Activated T-helper 1 cell treated with anti-CD3 and anti-CD28 coated beads, Interleukin-2, amount 50 U/mL, for 16 hours (primary cell): ENCODE measurements around the gene FXYD7.
"Not testable (repeated sequence)": the region's sequence is repeated elsewhere in the genome, so short reads cannot be mapped to it uniquely, and the experiment has no call there.

Experiments used
- DNase-seq, 2 donors: peaks; one replicate each; pipeline ENCODE4 v3.0.0-alpha.2; 2020; ENCODE audit warnings: low read depth in 1 of 2, low spot score in 1 of 2

The FXYD7 gene, protein sequence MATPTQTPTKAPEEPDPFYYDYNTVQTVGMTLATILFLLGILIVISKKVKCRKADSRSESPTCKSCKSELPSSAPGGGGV

DNA sequence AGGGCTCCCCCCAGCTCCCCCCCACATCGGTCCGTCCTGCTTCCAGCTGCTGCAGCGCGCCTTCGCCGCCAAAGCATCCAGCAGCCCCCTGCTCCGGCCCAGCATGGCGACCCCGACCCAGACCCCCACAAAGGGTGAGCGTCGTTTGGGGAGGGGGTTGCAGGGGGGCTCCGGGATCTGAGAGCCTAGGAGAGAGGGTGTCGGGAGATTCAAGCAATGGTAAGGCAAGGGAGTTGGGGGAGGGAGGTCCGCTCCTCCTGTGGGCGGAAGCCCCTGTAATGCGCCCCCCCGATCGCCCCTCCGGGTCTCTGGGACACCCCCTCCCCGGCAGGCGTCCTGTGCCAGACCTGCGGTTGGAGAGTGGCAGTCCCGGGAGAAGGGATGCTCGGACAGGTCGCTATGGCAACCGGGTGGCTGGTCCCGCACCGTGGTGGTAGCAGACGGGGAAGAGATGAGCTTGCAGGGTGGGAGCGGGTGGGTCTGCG lies at the start of gene FXYD7:
TSS of gene FXYD7 (plus strand) at position 25 of the 485 bp plus-strand sequence. CDS start at position 104, 79 bp downstream.
- DNase-seq: no peak

DNA sequence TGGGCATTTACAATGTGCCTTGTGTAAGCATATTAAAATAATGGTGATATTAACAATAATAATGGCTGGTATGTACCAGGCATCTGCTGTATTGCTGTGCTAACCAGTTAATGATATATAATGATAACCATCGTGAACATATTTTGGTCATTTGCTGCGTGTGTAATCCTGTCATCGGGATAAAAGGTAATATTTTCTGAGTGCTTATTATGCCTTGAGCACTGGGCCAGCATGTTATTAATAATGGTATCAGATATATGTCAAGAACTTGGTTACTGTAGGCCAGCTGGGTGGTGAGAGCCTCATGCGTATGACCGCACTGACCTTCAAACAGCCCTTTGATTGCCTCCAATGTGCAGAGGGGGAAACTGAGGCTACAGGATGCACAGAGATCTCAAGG lies 49.6 kb upstream of the FXYD7 start:
- no peak for DNase-seq

DNA sequence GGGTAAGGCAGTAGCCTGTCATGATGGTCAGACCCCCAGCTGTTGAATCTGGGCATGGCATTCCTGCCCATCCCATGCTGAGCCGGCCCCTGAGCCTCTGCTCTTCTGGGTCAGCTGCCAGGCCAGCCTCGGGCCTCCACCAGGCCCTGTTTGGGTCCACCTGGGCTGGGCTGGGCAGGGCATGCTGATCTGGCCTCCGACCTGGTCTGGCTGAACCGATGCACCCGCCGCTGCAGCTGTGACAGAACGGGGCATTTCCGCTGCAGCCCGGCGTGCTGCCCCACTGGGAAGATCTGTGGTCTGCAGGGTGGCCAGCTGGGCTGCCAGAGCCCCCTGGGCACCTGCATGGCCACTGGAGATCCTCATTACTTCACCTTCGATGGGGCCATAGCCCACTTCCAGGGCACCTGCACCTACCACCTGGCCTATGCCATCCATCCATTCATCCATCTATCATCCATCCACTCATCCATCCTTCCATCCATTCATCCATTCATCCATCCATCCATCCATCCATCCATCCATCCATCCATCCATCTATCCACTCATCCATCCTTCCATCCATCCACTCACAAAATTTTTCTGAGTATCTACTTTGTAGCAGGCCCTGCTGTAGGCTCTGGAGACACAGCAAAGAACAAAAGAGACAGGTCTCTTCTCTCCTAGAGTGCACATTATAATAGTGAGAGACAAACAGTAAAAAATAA lies 49.0 kb upstream of the FXYD7 start:
- DNase-seq: no peak

DNA sequence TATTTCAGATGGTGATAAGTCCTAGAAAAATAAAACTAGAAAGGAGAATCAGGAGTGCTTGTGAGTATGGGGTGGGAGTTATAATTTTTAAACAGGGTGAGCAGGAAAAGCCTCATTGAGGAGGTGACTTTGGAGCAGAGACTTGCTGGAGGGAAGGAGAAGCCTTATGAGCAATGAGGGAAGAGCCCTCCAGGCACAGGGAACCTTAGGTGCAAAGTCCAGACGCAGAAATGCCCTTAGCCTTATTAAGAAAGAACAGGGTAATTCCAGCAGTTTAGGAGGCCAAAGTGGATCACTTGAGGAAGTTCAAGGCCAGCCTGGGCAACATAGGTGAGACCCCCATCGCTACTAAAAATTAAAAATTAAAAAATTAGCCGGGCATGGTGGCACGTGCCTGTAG lies 48.4 kb upstream of the FXYD7 start:
- DNase-seq: no peak

DNA sequence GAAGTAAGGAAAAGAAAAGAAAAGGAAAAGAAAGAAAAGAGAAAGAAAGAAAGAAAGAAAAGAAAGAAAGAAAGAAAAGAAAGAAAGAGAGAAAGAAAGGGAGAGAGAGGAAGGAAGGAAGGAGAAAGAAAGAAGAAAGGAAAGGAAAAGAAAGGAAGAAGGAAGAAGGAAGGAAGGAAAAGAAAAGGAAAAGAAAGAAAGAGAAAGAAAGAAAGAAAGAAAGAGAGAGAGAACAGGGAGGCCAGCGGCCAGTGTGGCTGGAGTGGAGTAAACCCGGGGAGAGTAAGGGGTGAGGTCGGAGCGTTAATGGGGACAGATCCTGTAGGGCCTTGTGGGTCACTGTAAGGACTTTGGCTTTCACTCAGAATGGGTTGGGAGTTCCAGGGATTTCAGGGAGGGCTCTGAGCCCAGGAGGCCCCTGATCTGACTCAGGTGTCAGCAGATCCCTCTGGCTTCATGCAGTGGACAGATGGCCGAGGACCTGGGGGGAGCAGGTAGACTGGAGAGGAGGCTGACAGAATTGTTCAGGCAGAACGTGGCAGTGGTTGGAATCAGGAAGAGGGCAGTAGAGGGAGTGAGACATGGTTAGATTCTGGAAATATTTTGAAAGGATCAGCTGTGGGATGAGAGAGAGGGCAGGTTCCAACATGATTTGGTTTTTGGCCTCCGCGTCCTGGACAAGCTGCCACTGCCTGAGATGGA lies 47.2 kb upstream of the FXYD7 start:
- DNase-seq: no peak

DNA sequence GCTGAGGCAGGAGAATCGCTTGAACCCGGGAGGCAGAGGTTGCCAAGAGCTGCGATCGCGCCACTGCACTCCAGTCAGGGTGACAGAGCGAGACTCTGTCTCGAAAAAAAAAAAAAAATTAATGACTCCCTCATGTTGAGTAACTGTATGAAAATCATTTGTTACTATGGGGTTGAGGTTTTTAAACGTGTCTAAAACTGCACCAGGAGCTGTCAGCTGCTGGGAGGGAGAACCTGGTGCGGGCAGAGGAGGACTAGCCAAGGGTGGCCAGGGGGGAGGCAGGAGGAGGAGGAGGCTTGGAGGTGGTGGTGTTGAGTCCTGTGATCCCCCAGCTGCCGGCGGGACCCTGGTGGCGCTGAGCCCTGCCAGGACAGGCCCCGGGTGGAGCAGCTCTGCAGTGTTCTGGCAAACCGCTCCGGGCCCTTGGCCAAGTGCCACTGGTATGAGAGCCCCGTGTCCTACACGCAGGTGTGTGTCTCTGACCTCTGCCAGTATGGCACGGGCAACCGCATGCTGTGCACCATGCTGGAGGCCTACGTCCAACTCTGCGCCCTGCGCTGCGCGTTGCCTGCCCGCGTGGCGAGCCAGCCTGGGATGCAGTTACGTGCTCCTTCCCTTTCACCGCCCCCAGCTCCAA lies 44.5 kb upstream of the FXYD7 start:
- DNase-seq: no peak

DNA sequence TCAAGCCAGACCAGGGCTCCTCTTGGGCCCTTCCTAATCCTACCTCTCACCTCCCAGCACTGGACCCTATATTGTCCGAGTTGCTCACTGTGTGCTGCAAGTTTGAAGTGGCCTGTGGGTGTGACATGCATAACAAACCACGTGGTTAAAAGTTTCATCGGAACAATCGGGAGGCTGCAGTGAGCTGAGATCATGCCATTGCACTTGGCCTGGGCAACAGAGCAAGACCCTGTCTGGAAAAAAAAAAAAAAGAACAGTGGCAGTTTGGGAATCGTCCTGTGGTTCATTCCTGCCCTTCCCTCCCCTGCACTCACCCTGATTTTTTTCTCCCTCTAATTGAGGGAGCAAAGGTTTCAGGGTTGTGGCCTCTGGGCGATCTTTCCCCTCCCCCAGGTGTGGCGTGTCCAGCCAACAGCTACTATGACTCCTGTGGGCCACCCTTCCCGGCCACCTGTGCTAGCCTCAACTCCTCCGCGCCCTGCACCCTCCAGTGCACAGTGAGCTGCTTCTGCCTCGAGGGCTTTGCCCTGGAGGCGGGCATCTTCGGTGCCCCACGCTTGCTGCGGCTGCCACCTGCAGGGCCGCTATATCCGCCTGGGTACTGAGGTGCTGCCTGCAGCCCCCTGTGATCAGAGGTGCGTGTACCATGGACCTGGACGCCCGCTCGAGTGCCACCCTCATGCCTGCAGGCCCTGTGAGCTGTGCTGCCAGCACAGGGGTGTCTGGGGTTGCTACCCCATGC lies 43.7 kb upstream of the FXYD7 start:
- no peak for DNase-seq

DNA sequence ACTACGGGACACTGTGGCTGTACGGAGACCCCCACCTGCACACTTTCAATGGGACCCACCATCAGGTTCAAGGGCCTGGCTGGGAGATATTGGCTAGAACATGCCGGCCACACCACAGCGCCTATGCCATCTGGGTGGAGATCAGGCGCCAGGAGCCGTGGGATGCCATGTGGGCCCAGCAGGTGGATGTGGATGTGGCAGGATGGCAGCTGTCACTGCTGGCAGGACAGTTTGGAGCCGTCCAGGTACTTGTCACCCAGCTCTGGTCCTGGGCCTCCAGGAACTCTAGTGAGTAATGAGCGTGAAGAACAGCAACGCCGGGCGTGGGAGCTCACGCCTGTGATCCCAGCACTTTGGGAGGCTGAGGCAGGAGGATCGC lies 43.2 kb upstream of the FXYD7 start:
- DNase-seq: no peak

DNA sequence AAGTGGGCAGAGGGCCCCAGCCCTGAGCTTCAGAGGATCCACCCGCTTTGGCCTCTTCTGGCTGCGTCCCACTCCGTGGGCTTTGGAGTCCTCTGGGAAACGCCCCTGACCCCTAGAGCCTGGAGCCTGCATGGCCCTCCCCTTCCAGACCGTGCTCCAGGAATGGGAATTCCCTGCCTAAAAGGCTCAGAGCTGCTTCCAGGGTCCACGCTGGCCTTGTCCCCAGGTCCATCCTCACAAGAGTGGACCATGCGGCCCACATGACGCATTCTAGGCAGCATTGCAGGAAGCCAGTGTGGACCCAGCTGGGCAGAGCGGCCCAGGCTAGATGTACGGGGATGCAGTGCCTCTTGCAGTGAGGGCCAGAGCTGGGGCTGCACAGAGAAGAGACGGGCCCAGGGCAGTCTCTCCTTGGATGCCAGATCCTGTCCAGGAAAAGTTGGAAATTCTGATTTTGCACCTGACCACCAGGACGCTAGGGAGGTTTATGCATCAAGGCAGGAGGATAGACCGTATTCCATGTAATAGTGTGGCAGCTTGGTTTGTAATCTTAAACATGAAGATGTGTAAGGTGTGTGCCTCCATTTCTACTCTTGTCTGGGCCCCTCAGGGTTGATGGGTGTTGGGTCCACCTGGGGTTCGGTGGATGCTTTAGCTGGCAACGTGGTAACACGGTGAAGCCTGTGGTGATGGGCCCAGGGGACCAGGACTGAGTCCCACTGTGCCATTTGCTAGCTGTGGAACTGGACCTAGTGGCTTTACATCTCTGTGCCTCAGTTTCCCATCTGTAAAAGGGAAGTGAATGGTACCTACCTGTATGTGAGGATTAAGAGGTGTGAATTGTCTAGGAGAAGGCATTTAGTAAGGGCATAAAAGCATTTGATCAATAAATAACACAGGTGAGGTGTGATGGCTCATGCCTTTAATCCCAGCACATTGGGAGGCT lies 42.2 kb upstream of the FXYD7 start:
- DNase-seq: no peak

DNA sequence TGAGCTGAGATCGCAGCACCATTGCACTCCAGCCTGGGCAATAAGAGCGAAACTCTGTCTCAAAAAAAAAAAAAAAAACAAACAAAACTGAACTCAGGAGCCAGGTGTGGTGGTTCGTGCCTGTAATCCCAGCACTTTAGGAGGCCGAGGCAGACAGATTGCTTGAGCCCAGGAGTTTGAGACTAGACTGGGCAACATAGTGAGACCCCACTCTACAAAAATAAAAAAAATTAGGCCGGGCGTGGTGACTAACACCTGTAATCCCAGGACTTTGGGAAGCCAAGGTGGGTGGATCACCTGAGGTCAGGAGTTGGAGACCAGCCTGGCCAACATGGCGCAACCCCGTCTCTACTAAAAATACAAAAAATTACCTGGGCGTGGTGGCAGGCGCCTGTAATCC lies 41.1 kb upstream of the FXYD7 start:
- not testable (repeated sequence) for DNase-seq

DNA sequence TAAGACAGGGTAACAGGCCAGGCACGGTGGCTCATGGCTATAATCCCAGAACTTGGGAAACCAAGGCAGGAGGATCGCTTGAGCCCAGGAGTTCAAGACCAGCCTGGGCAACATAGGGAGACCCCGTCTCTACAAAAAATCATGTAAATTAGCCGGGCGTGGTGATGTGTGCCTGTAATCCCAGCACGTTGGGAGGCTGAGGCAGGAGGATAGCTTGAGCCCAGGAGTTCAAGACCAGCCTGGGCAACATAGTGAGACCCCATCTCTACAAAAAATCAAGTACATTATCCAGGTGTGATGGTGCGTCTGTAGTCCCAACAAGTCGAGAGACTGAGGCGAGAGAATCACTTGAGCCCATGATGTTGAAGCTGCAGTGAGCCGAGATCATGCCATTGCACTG lies 39.4 kb upstream of the FXYD7 start:
- not testable (repeated sequence) for DNase-seq

DNA sequence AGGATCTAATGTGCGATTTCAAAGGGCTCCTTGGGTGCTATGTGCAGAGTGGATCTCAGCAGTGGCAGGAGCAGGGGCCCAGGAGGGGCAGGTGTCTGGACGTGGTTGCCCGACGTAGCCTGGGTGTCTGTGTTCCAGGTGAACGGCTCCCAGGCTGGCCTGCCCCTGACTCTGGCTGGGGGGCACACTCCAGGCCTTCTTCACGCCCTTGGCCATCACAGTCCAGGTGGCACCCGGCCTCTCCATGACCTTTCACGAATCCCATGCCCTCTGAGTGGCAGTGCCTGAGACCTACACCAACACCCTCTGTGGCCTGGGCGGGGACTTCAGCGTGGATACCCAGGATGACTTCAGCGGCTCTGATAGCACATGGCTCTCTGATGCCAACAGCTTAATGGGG lies 38.7 kb upstream of the FXYD7 start:
- DNase-seq: no peak

DNA sequence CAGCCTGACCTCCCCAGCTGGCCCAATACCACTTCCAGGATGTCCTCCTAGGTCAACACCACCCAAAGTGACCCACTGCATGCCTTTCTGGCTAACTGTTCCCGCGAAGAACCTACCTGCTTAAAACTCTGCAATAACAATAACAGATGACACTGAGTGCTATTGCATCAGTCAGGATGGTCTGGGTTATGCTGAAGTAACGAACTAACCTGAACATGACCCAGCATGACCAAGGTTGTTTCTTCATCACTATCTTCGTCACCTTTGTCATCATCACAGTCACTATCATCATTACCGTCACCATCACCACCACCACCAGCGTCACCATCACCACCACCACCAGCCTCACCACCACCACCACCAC lies 38.0 kb upstream of the FXYD7 start:
- no peak for DNase-seq

DNA sequence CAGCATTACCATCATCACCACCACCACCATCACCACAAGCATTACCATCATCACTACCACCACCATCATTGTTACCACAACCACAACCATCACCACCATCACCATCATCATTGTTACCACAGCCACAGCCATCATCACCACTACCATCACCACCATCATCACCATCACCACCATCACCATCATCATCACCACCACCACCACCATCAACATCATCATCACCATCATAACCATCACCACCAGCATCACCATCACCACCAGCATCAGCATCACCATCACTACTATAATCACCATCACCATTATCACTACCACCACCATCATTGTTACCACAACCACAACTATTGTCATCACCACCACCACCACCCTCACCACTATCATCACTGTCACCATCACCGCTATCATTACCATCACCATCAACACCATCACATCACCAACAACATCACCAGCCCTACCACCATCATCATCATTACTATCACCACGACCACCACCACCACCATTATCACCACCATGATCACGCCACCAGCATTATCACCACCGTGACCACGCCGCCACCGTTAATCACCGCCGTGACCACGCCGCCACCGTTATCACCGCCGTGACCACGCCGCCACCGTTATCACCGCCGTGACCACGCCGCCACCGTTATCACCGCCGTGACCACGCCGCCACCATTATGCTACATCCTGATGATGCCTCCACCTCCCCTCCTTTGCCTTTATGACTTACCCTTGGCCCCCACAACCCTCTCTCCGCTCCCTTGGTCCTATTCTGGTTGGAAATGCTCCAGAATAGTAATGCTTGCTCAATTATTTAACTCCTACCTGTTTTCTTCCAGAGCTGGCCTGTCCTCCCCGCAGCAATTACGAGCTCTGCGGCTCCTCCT lies 37.4 kb upstream of the FXYD7 start:
- no peak for DNase-seq

DNA sequence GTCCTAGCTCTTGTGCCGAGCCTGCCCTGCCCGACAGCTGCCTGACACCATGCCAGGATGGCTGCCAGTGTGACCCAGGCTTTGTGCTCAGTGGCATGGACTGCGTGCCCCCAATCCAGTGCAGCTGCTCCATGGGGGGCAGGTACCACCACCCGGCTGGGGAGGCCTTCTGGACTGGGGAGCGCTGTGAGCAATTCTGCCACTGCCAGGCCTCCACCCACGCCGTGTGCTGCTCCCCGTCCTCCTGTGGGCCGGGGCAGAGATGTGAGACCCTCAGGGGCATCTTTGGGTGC lies 36.8 kb upstream of the FXYD7 start:
- no peak for DNase-seq

DNA sequence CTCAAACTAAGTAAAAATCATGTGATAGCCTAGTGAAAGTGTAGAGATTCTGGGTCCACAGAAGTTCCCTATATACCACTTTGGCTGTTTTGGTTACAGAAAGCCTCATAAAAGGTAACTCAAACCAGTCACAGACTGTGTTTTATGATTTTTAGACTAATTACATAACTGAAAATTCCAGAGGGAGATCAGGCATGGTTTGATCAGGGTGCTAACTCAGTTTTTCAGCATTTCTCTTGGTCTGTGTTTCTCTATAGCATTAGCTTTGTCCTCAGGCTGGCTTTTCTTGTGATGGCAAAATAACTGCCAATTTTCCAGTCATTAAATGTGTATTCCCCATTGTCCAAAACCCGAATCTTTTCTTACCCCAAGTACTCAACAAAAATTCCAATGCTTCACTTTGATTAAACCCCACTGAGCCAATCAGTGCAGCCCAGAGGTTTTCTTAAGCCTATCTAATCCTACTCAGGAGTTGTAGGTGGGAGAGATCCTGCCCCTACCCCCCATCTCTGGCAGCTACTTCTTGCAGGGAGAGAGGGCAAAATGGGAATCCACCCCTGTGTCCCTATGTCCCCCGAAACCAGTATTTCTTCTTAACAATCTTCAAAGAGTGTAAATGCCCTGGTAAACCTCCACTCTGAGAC lies 36.0 kb upstream of the FXYD7 start:
- no peak for DNase-seq

DNA sequence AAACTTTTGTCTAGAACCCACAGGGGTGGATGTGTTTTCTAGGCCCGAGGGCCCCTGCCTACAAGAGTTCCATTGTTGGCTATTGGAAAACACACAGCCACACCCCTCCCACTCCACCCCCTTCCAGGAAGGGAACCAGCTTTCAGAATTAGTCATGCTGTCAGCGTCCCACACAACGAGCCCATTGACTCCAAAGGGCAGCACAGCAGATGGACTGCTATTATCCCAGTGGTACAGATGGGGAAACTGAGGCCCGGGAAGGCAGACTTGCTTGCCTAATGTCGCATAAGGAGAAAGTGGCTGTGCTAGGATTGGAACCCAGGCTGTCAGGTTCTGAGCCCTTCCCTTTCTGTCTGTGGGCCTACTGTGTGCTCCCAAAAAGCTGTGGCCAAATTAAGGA lies 35.5 kb upstream of the FXYD7 start:
- no peak for DNase-seq

DNA sequence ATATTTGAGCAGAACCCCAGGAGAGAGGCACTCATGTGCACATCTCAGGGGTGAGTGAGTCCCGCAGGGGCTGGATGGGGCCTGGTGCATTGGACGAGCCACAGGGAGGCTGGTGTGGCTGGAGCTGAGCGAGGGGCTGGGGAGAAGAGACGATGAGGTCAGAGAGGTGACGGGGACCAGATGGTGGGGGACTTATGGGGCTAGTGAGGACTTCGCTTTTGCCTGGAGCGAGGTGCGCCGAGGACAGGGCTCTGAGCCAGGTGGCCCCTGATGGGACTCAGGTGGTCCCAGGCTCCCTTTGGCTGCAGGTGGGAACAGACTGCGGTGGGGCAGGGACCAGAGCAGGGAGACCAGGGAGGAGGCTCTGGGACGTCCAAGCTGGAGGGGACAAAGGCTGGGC lies 34.3 kb upstream of the FXYD7 start:
- DNase-seq: no peak
